ENCODE data around the gene C2orf81.
A peak's percentile ranks its signal among the peaks of the same experiment; 100 is the strongest.
"Not testable (repeated sequence)": the region's sequence is repeated elsewhere in the genome, so short reads cannot be mapped to it uniquely, and the experiment has no call there.

Gene C2orf81

GRCh38 chr2:74423231-74424095, 2.0 kb upstream of the C2orf81 start:
- DNase-seq, result no peak

- not testable (repeated sequence) for DNase-seq
These were observed 846 bp downstream of the C2orf81 start for GRCh38 chr2:74420443-74421103.

GRCh38 chr2:74420006-74420405, 1.4 kb downstream of the C2orf81 start:
- DNase-seq, result no peak

GRCh38 chr2:74419345-74419744, 2.1 kb downstream of the C2orf81 start:
- no peak for DNase-seq

- DNase-seq, result no peak
These were observed 3.1 kb downstream of the C2orf81 start for GRCh38 chr2:74418312-74418711.

- DNase-seq, result no peak
These were observed 3.7 kb downstream of the C2orf81 start for GRCh38 chr2:74417763-74418162.

GRCh38 chr2:74417197-74417596, 4.2 kb downstream of the C2orf81 start:
- DNase-seq, result no peak

- DNase-seq, result peak in 1 of 2 experiments; percentile 21
These were observed 4.6 kb downstream of the C2orf81 start for GRCh38 chr2:74416778-74417177.

- DNase-seq, result no peak
These were observed 5.5 kb downstream of the C2orf81 start for GRCh38 chr2:74415762-74416395.

- DNase-seq, result no peak
These were observed 6.3 kb downstream of the C2orf81 start for GRCh38 chr2:74414881-74415761.

GRCh38 chr2:74414441-74414840, 7.0 kb downstream of the C2orf81 start:
- DNase-seq, result no peak

GRCh38 chr2:74413001-74413698, 8.3 kb downstream of the C2orf81 start:
- DNase-seq, result peak; percentile 39 to 49

- DNase-seq, result no peak
These were observed 13.7 kb downstream of the C2orf81 start for GRCh38 chr2:74407682-74408081.

- no peak for DNase-seq
These were observed 15.4 kb downstream of the C2orf81 start for GRCh38 chr2:74406035-74406434.

GRCh38 chr2:74401891-74402290, 19.5 kb downstream of the C2orf81 start:
- no peak for DNase-seq

- peak; percentile 64 to 83 for DNase-seq
These were observed 21.6 kb downstream of the C2orf81 start for GRCh38 chr2:74399785-74400184.

- no peak for DNase-seq
These were observed 25.3 kb downstream of the C2orf81 start for GRCh38 chr2:74396149-74396548.

GRCh38 chr2:74393525-74393924, 27.9 kb downstream of the C2orf81 start:
- DNase-seq, result no peak

GRCh38 chr2:74392449-74392743, 29.0 kb downstream of the C2orf81 start:
- DNase-seq, result no peak

GRCh38 chr2:74391580-74392448, 29.6 kb downstream of the C2orf81 start:
- peak; percentile 92 to 94 for DNase-seq

GRCh38 chr2:74391209-74391579, 30.2 kb downstream of the C2orf81 start:
- peak in 1 of 2 experiments; percentile 10 for DNase-seq
